GM18508 (cell line): ENCODE data around the gene ADCY1.
"Not testable (repeated sequence)": the region's sequence is repeated elsewhere in the genome, so short reads cannot be mapped to it uniquely, and the experiment has no call there.

Source experiments
- ATAC-seq: cut with Tn5 transposase; IDR thresholded peaks from one replicate; pipeline ENCODE4 v1.9.1; 2021; ENCODE audit warnings: moderate number of reproducible peaks; ENCODE audit not compliant: insufficient read depth, unreplicated experiment

Gene ADCY1

GRCh38 chr7:45725231-45725630, 151.1 kb downstream of the ADCY1 start:
- not testable (repeated sequence) for ATAC-seq

DNA sequence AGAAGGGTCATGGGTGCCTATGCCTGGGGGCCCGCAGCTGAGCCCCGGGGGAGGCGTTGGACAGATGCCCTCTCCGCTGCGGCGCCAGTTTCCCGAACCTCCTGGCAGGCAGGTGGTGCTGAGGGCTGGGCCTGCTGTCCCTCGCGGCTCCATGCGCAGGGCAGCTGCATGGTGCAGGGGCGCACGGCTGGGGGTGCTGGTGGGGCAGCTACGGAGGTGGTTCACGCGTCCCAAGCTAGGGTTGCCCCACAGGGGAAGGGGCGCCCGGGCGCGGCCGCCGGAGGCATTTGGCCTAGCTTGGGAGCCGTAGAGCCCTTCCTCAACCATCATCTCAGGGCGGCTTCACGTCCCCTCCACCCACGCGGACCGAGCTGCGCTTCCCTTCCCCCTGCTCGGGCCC, 152.7 kb downstream of the ADCY1 start:
- no peak for ATAC-seq

- not testable (repeated sequence) for ATAC-seq
These were observed 157.7 kb downstream of the ADCY1 start for GRCh38 chr7:45731692-45732443.

DNA sequence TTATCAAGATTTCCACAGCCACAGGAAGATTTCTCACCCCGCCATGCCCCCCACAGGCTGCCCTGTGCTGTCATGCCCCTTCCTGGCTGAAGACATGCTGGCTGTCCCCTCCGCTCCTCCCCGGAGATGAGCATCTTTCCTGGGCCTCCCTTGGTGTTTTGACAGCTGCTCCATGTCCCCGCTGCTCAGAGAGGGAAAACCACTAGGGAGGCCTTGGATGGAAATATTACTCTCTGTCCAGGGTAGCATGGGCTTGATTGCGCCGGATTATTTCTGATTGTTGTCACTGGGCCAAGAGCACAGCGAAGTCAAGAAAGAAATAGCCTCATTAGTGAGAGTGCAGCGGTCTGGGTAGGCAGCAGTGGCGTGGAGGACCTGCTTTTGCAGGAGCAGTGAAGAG, 164.8 kb downstream of the ADCY1 start:
- not testable (repeated sequence) for ATAC-seq

DNA sequence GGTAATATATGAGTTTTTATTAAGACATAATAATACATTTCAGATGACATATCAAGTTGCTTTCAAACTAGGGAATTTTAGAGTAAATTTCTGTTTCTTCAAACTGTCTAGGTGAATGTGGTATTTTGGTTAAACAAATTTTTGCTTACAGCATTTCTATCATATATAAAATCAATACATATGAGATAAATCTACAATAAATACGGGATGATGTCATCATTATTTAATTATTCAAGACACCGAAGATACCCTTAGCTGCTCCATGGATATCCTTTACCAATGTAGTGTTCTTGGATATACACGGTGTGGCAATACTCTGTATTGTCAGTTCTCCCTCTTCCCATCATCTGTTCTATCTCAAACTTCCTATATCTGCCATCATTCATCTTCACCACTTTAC, 166.4 kb downstream of the ADCY1 start:
- ATAC-seq: not testable (repeated sequence)

GRCh38 chr7:45748976-45749375, 174.8 kb downstream of the ADCY1 start:
- ATAC-seq: not testable (repeated sequence)

GRCh38 chr7:45751352-45751751, 177.2 kb downstream of the ADCY1 start:
- ATAC-seq: not testable (repeated sequence)

- not testable (repeated sequence) for ATAC-seq
These were observed 182.2 kb downstream of the ADCY1 start for GRCh38 chr7:45756333-45756732.

GRCh38 chr7:45756757-45757156, 182.6 kb downstream of the ADCY1 start:
- not testable (repeated sequence) for ATAC-seq

- ATAC-seq: not testable (repeated sequence)
These were observed 185.3 kb downstream of the ADCY1 start for GRCh38 chr7:45759464-45759863.

GRCh38 chr7:45761545-45762205, 187.5 kb downstream of the ADCY1 start:
- not testable (repeated sequence) for ATAC-seq

- ATAC-seq: not testable (repeated sequence)
These were observed 188.2 kb downstream of the ADCY1 start for GRCh38 chr7:45762225-45762994.

GRCh38 chr7:45768516-45769394, 194.6 kb downstream of the ADCY1 start:
- ATAC-seq: peak; percentile 97

DNA sequence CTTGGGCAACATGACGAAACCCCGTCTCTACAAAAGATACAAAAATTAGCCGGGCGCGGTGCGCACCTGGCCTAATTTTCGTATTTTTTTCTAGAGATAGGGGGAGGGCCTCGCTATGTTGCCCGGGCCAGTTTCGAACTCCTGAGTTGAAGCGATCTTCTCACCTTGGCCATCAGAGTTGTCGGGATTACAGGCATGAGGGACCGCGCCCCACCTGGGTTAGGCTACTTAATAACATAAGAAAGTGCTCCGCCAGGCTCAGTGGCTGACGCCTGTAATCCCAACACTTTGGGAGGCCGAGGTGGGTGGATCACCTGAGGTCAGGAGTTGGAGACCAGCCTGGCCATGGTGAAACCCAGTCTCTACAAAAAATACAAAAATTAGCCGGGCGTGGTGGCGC, 195.5 kb downstream of the ADCY1 start:
- not testable (repeated sequence) for ATAC-seq
